ENCODE results near the gene COL27A1. TPM values are rescaled to one million over a fixed set of nuclear protein-coding genes. Genes with fewer than 3 reads are reported as not detected.

The COL27A1 gene
- total and polyA plus RNA-seq, 12 donors: 3.0 to 99.8 (median 11.9) TPM

GRCh38 chr9:114346146-114346545 is 190.8 kb downstream of the COL27A1 start:
- Histone ChIP-seq H3K4me1 (replicated peaks in 1 of 2) (peaks cover 6 to 7% of the 10 kb centered on the region in 2 donors), H3K27me3 (no peaks in the 10 kb centered on the region), H3K9me3 (replicated peaks in 1 of 3) (no peaks in the 10 kb centered on the region), H3K4me3 (no peak overlapping the region), H3K27ac (peak overlapping the region in 1 of 5 donors; percentile 29), H3K36me3 (replicated peaks in 1 of 2) (peaks cover 0 to 97% of the 10 kb centered on the region in 2 donors)
- DNase-seq: peak in 4 of 7 donors; percentile 29 to 60 (median 40)
- intact Hi-C loops (cut with DNase I): loop anchor here (10.0 kb wide), 3 partner anchors 49 to 309 kb away; partner anchors contain the start of genes TEX53 (in 1 of the 2) and WHRN (in 1 of the 2)
- TF ChIP-seq CTCF (IDR thresholded peaks at IDR 0.05) (no peak), POLR2A (IDR thresholded peaks at IDR 0.05) (no peak)
- WGBS, 4 donors: 56 to 79% (median 63%) methylated on average over 2 to 11 of the region's 11 CpGs

- Histone ChIP-seq H3K36me3 (replicated peaks in 1 of 2) (peaks cover 0 to 97% of the 10 kb centered on the region in 2 donors), H3K4me1 (replicated peaks in 1 of 2) (peaks cover 6 to 7% of the 10 kb centered on the region in 2 donors), H3K27me3 (no peaks in the 10 kb centered on the region), H3K9me3 (replicated peaks in 1 of 3) (no peaks in the 10 kb centered on the region), H3K27ac (no peak overlapping the region), H3K4me3 (no peak overlapping the region)
- DNase-seq: no peak
- TF ChIP-seq POLR2A (IDR thresholded peaks at IDR 0.05) (no peak), CTCF (IDR thresholded peaks at IDR 0.05) (no peak)
- intact Hi-C loops (cut with DNase I): loop anchor here (10.0 kb wide), 3 partner anchors 47 to 307 kb away; partner anchors contain the start of genes TEX53 (in 1 of the 2) and WHRN (in 1 of the 2)
- WGBS, 4 donors: 83 to 95% (median 88%) methylated on average over 4 to 15 of the region's 15 CpGs
Measured at GRCh38 chr9:114347675-114348074, 192.3 kb downstream of the COL27A1 start.

- H3K4me1 ChIP-seq (replicated peaks in 1 of 2): peaks cover 6 to 7% of the 10 kb centered on the region in 2 donors
- intact Hi-C loops (cut with DNase I): loop anchor here (10.0 kb wide), 3 partner anchors 46 to 306 kb away; partner anchors contain the start of genes TEX53 (in 1 of the 2) and WHRN (in 1 of the 2)
Measured at GRCh38 chr9:114348261-114348905, 193.0 kb downstream of the COL27A1 start.

More at GRCh38 chr9:114348261-114348905, 193.0 kb downstream of the COL27A1 start:
- WGBS, 4 donors: 60 to 77% (median 73%) methylated on average over 7 to 12 of the region's 12 CpGs
- TF ChIP-seq CTCF (IDR thresholded peaks at IDR 0.05) (no peak), POLR2A (IDR thresholded peaks at IDR 0.05) (no peak)
- peaks cover 0 to 96% of the 10 kb centered on the region in 2 donors for H3K36me3 ChIP-seq (replicated peaks in 1 of 2)
- H3K4me3 ChIP-seq: no peak overlapping the region
- no peaks in the 10 kb centered on the region for H3K27me3 ChIP-seq
- no peaks in the 10 kb centered on the region for H3K9me3 ChIP-seq (replicated peaks in 1 of 3)
- no peak for DNase-seq
- peak overlapping the region in 3 of 5 donors; percentile 63 to 85 (median 68) for H3K27ac ChIP-seq

All from adrenal gland (tissue), 12 donors.